NCI-H1436 treated with DMSO at 0.1 percent for 48 hours (cell line): ENCODE results near the gene DMRT3.
"Not testable (repeated sequence)": the region's sequence is repeated elsewhere in the genome, so short reads cannot be mapped to it uniquely, and the experiment has no call there.

Source experiments
- DNase-seq: peaks from one replicate; lab custom pipeline; 2025; lab: John Stamatoyannopoulos, UW

The DMRT3 gene

GRCh38 chr9:998299-999110 is 22.1 kb downstream of the DMRT3 start:
- DNase-seq: not testable (repeated sequence)

DNA sequence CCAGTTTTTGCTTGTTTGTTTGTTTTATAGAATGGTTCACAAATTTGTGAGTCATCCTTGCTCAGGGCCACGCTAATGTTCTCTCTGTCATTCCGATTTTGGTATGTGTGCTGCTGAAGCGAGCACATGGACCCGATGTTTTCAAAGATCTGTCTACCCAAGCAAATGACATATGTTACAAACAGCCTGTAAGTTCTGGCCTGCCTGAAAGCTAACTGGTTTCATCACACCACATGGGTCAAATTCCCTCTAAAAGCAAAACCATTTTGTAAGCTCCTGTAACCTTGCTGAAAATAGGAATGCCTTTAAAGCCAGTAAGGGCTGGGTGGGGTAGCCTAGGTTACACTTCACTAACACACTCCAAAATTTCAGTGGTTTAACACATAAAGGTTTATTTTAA is 25.4 kb downstream of the DMRT3 start:
- DNase-seq: no peak

DNA sequence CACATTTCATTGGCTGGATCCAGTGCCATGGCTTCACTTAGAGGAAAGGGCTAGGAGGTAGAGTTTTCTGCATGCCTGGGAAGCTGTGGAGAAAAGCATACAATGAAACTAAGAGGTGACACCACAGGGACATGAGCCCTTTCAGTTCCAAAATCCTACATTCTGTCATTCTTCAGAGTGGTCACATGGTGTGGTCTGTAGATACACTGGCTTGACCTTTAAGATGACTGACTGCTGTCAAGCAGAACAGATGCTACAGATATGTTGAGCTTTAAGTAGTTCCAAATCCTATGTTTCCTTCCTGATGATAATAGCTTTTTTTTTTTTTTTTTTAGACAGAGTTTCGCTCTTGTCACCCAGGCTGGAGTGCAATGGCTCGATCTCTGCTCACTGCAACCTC is 26.2 kb downstream of the DMRT3 start:
- no peak for DNase-seq

GRCh38 chr9:1005043-1005667 is 28.7 kb downstream of the DMRT3 start:
- no peak for DNase-seq

DNA sequence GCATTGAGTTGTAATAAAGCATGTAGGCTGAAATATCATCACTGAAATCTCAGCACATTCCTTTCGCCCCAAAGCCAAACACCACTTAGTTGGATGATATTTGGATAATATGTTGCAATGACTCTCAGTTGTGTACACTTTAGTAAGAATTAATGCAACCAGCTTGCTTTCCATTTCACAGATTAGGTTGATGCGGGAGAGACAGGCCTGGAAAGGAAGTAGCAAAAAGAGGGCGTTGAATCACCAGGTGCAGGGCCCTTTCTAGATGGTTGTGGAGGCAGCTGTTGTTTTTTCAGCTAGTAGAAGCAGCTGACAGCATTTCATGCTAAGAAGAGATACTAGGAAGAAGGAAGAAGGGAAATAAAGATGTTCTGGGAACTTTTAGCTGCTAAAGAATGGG is 30.9 kb downstream of the DMRT3 start:
- DNase-seq: no peak

GRCh38 chr9:1008216-1008615 is 31.8 kb downstream of the DMRT3 start:
- DNase-seq: no peak

DNA sequence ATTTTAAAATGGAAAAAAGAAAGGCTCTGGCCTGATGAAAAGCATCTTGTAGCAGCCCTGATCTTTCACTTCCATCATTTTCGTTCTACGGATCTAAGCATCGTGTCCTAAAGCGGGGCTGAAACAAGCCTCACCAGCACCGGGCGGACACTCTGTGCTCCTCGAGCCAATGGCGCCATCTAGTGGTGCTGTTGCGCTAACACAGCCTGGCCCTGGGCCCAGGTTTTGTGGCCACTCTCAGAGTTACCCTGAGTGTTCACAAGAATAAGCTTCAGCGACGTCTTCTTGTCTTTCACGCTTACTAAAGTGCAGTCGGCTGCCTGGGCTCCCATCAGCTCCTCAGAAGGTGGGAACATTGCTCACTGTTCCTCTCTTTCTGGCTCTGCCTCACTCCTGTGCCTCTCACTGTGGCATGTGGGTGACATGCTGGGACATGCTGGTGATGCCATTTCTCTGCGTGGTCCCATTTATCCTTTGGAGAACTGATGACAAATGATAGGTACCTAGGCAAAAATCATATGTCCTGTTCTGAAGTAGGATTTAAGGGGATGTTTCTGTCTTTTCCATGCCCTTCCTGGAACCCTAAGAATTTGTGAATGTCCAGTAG is 32.7 kb downstream of the DMRT3 start:
- DNase-seq: no peak

- DNase-seq: no peak
Observed at GRCh38 chr9:1013021-1013420, 36.6 kb downstream of the DMRT3 start.

- no peak for DNase-seq
Observed at GRCh38 chr9:1014225-1014624, 37.8 kb downstream of the DMRT3 start.

DNA sequence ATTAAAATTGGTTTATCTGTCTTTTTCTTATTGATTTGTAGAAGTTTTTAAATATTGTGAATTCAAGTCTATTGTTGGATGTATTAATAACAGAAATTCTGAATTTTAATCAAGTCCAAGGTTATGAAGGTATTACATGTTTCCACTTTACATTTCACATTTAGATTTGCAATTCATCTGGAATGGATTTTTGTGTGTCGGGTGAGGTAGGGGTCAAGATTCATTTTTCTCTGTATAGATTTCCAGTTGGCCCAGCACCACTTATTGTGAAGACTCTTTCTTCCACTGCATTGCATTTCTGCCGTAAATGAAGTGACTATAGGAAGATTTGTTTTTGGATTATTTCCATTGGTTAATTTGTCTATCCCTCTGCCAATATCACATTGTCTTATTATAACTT is 38.2 kb downstream of the DMRT3 start:
- DNase-seq: no peak

- DNase-seq: no peak
Observed at GRCh38 chr9:1018121-1018520, 41.7 kb downstream of the DMRT3 start.

DNA sequence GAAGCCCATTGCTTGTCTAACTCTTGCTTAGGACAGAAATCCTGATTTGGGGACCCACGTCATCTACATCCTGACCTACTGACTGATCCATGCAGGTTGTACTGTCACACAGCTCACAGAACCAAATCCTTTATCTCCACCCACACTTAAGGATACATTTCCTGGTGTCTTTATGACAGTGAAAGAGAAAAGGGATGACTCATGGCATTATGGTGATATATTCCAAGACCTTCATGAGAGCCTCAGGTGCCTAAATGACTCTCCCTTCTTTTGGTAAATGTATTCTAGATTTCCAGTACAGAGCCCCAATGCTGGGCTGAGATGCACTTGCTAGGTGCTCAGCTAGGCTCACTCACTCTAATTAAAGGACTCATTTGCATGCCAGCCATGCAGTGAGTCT is 47.7 kb downstream of the DMRT3 start:
- no peak for DNase-seq

- DNase-seq: no peak
Observed at GRCh38 chr9:1025131-1025530, 48.7 kb downstream of the DMRT3 start.

- DNase-seq: no peak
Observed at GRCh38 chr9:1026219-1026618, 49.8 kb downstream of the DMRT3 start.

DNA sequence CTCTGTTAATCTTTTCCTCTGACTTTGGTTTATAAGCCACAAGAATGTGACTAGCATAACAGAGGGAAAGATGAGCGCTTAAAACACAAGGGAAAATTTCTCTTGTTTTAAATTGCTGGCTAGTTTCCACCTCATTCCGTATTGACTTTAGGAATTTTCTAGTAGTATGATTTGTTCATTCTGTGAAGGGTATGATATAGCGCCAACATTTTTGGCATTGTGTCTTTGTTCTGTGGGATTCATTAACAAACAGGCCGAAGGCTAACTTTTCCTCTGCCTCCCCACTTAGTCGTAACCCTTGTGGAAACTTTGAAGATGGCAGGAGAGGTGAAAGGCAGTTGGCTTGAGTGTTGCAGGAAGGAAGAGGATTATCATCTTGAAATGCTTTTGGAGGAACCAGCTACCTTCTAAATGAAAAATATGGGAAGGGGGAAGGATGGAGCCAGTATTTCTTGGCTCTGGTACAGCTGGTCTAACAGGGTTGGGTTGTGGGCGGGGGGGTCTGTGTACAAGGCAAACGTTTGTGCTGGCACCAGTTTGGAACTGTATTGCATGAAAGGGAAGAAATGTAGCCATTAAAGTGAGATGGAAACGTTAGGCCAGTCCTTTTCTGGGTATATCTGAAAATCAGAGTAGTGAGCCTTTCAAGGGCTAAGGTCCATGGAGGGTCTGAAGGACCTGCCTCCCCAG is 52.2 kb downstream of the DMRT3 start:
- DNase-seq: no peak

GRCh38 chr9:1031951-1032601 is 55.6 kb downstream of the DMRT3 start:
- no peak for DNase-seq

GRCh38 chr9:1034271-1034670 is 57.8 kb downstream of the DMRT3 start:
- no peak for DNase-seq

DNA sequence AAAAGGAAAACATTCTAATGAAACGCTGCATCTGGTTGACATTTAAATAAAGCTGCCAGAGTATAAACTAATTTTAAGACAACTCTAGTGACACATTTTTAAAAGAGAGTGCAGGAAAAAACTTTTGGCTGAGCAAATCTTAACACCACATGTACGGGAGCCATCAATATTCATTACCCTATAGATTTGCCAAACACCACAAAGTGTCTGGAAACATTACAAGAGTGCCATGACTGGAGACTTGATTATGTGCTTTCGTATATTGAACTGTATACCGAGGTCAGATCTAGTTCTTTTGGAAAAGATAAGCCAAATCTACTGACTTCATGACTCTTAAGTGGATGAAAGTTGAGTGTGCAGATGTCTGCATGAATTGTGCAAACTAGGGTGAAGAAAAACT is 63.1 kb downstream of the DMRT3 start:
- no peak for DNase-seq
